ENCODE measurements around the gene LZTS2. TPM values are rescaled to one million over a fixed set of nuclear protein-coding genes. Genes with fewer than 3 reads are reported as not detected.

The LZTS2 gene
- total and polyA plus RNA-seq, 10 of the 15 experiments (the other 5 are each of a cell fraction or from before 2014, with no cell fraction given), result 0.08 to 13.4 (median 7.2) TPM

GRCh38 chr10:101000915-101001658 lies 1.5 kb downstream of the LZTS2 start:
- SMC1A ChIA-PET (ENCODE audit: uncharacterized antibody, unreplicated experiment), result no interaction called here
- H3K27ac ChIP-seq (ENCODE audit: control insufficient read depth, insufficient read depth), result no peak overlapping the region
- TF ChIP-seq RFX5 (IDR thresholded peaks at IDR 0.05; ENCODE audit: low read depth, low read length), result no peak
- no peak for TF ChIP-seq ZNF687 (IDR thresholded peaks at IDR 0.05)
- no peak for TF ChIP-seq REST (IDR thresholded peaks at IDR 0.05; ENCODE audit: low read depth, low read length)
- no peak for TF ChIP-seq SKIL (IDR thresholded peaks at IDR 0.05; ENCODE audit: low read depth, poor library complexity, severe bottlenecking)
- no peak for TF ChIP-seq EGR1 (IDR thresholded peaks at IDR 0.05; ENCODE audit: borderline replicate concordance in 1 of 2, low read depth in 2 of 2, low read length in 2 of 2)
- TF ChIP-seq ZBTB4 (CRISPR knock-in tag; IDR thresholded peaks at IDR 0.05), result no peak
- TF ChIP-seq NR2F1 (conservative IDR thresholded peaks at IDR 0.05), result no peak
- no peak for TF ChIP-seq KDM1A (IDR thresholded peaks at IDR 0.05; ENCODE audit: borderline replicate concordance)
- no peak for TF ChIP-seq HDGF (IDR thresholded peaks at IDR 0.05)

More at GRCh38 chr10:101000915-101001658, 1.5 kb downstream of the LZTS2 start:
- intact Hi-C loops (cut with micrococcal nuclease; ENCODE audit: unreplicated experiment) (no loop called here), in situ Hi-C loops (cut with MboI) (no loop called here)
- ATAC-seq (no peak), DNase-seq (ENCODE audit: low read depth, low spot score) (no peak), FAIRE-seq (no peak)
- CTCF ChIA-PET, result interaction anchor here (2.3 to 3.7 kb wide), 2 partner anchors 10 to 13 kb away, joined by 7 to 21 read pairs; no protein-coding TSS in a partner anchor
- Histone ChIP-seq H3K27me3 (replicated peaks in 1 of 2; ENCODE audit: control insufficient read depth in 2 of 2, insufficient read depth in 2 of 2, low read length in 1 of 2) (no peaks in the 10 kb centered on the region), H3K9ac (ENCODE audit: control insufficient read depth, insufficient read depth, low read length) (no peak overlapping the region), H4K20me1 (ENCODE audit: control insufficient read depth, insufficient read depth) (no peaks in the 10 kb centered on the region), H3K4me3 (no peak overlapping the region), H2AFZ (ENCODE audit: control insufficient read depth, low read depth, low read length) (no peak overlapping the region), H3K9me3 (replicated peaks; ENCODE audit: control insufficient read depth, insufficient read depth, low read length) (no peaks in the 10 kb centered on the region), H3K4me1 (ENCODE audit: control insufficient read depth, insufficient read depth, low read length) (peaks cover 16% of the 10 kb centered on the region), H3K36me3 (ENCODE audit: control insufficient read depth in 2 of 2, insufficient read depth in 2 of 2, low read length in 1 of 2) (peaks cover 0 to 2% of the 10 kb centered on the region in 2 experiments; a peak in 3 of 4 replicates), H3K4me2 (ENCODE audit: control insufficient read depth, insufficient read depth) (0 out of 2 replicates have a peak overlapping the region, but pooled peaks have one; percentile 17), H3K79me2 (ENCODE audit: control insufficient read depth, insufficient read depth, low read length) (peaks cover 10% of the 10 kb centered on the region)
- 100% methylated on average over 9 of the region's 12 CpGs for WGBS (ENCODE audit: insufficient coverage, insufficient replicate concordance, low lambda C conversion rate, missing lambda C conversion rate)
- RAD21 ChIA-PET (ENCODE audit: unreplicated experiment), result interaction anchor here (4.6 kb wide), 1 partner anchor 14 kb away, joined by 26 read pairs; no protein-coding TSS in a partner anchor
- POLR2A ChIA-PET, result no interaction called here
- no TSS peak for BruUV-seq (replicated peaks)
